Placental epithelial cell (primary cell): Measurements from ENCODE around the gene RAB25. TPM values are rescaled to one million over a fixed set of nuclear protein-coding genes. Genes with fewer than 3 reads are reported as not detected.

Source experiments
- total RNA-seq: library from RNA; depleted of rRNA; stranded (reverse); fragments of >200 nt; gene quantifications from 2 replicates; pipeline ENCODE4 v1.2.3, GENCODE V29; 2012

The RAB25 gene
- total RNA-seq, result 62.4 and 69.0 TPM in 2 replicates

GRCh38 chr1:156060937-156061636 is at the start of gene RAB25:
TSS of gene RAB25 (plus strand) at chr1:156061160. CDS start at chr1:156061401, 241 bp downstream.

DNA sequence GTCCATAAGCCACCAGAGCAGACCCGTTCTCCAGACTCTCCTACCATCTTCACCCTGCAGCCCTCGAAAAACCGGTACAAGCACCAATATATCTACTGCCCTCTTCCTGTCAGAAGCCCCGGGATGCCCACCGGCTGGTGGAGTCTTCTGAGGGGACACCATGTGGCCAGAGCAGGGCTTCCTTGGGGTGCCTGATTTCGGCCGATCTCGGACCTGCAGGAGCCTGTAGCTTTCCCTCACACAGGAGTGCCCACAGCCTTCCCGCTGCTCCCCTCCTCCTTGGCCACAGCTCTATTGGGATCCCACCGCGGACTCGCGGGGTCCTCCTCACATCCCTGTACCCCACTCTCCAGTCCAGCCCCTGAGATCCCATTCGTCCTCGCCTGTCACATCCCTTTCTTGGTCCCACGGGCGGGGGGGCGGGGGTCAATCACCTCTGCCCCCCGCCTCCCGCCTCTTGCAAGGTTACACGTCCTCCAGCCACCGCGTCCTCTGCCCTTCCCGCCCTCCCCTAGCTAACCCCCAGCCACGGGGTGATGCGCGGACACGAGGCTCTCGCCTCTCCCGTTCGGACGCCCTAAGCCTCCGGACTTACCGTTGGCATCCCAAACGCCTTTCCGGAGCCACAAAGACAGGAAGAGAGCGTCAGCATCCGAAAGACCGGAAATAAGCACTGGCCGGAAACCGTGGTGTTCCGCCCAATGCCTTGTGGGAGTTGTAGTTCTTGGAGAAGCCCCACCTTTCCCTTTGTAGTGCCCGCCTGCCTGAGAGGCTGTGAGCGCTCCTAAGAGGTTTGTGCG is 40.5 kb upstream of the RAB25 start, which contains the start of gene SSR2:
TSS of gene SSR2 (minus strand) at position 659 of the 800 bp plus-strand sequence. CDS start 784 bp downstream, outside the sequence.

GRCh38 chr1:156053768-156054499 is 7.0 kb upstream of the RAB25 start, which contains the start of gene UBQLN4:
TSS of gene UBQLN4 (minus strand) at chr1:156053798. CDS start at chr1:156053701, 97 bp downstream.

GRCh38 chr1:156054500-156055280 is 6.3 kb upstream of the RAB25 start, which contains the start of gene LAMTOR2:
TSS of gene LAMTOR2 (plus strand) at chr1:156054782. CDS start at chr1:156054890, 108 bp downstream.

GRCh38 chr1:156082309-156083091 is 21.5 kb downstream of the RAB25 start, which contains the start of gene MEX3A:
TSS of gene MEX3A (minus strand) at chr1:156082465. CDS start at chr1:156081998, 467 bp downstream.

GRCh38 chr1:156114101-156114918 is 53.4 kb downstream of the RAB25 start, which contains the start of gene LMNA:
TSS of gene LMNA (plus strand) at chr1:156114711. CDS start at chr1:156114919, 208 bp downstream.

Other genes starting within 250 kb of the RAB25 start
- gene GON4L, start 203.9 kb upstream of the RAB25 start, total RNA-seq, result 27.5 and 40.4 TPM in 2 replicates
- 0.39 and 0.54 TPM in 2 replicates for gene SYT11, start 201.6 kb upstream of the RAB25 start, total RNA-seq
- 32.6 and 34.5 TPM in 2 replicates for gene RIT1, start 149.8 kb upstream of the RAB25 start, total RNA-seq
- 25.9 and 27.1 TPM in 2 replicates for gene KHDC4, start 126.7 kb upstream of the RAB25 start, total RNA-seq
- gene RXFP4, start 119.5 kb upstream of the RAB25 start, total RNA-seq, result not detected in 2 replicates
- 42.7 and 50.3 TPM in 2 replicates for gene ARHGEF2, start 82.6 kb upstream of the RAB25 start, total RNA-seq
- gene SSR2, start 40.2 kb upstream of the RAB25 start, total RNA-seq, result 373 and 566 TPM in 2 replicates
- gene UBQLN4, start 7.4 kb upstream of the RAB25 start, total RNA-seq, result 18.8 and 34.3 TPM in 2 replicates
- gene LAMTOR2, start 6.4 kb upstream of the RAB25 start, total RNA-seq, result 43.8 and 72.2 TPM in 2 replicates
- gene MEX3A, start 21.3 kb downstream of the RAB25 start, total RNA-seq, result 2.9 and 4.7 TPM in 2 replicates
- gene LMNA, start 53.6 kb downstream of the RAB25 start, total RNA-seq, result 709 and 1,013 TPM in 2 replicates
- gene SEMA4A, start 92.4 kb downstream of the RAB25 start, total RNA-seq, result 7.9 and 12.6 TPM in 2 replicates
- 7.9 and 18.0 TPM in 2 replicates for gene SLC25A44, start 132.9 kb downstream of the RAB25 start, total RNA-seq
- 56.9 and 58.9 TPM in 2 replicates for gene PMF1, start 151.8 kb downstream of the RAB25 start, total RNA-seq
- gene BGLAP, start 181.0 kb downstream of the RAB25 start, total RNA-seq, result 0.54 and 1.6 TPM in 2 replicates
- 1.6 and 1.7 TPM in 2 replicates for gene PAQR6, start 186.9 kb downstream of the RAB25 start, total RNA-seq
- gene SMG5, start 221.7 kb downstream of the RAB25 start, total RNA-seq, result 52.2 and 65.3 TPM in 2 replicates
- 3.1 and 3.3 TPM in 2 replicates for gene TMEM79, start 223.2 kb downstream of the RAB25 start, total RNA-seq
- 75.3 and 79.3 TPM in 2 replicates for gene GLMP, start 234.5 kb downstream of the RAB25 start, total RNA-seq
- 0.87 TPM in 1 of 2 replicates, not detected in the other for gene VHLL, start 238.1 kb downstream of the RAB25 start, total RNA-seq